GM18505 (cell line): ENCODE results near the gene RREB1.

Experiments
- ATAC-seq: cut with Tn5 transposase; IDR thresholded peaks from one replicate; pipeline ENCODE4 v1.9.1; 2021; ENCODE audit not compliant: unreplicated experiment
- POLR2A ChIP-seq: IDR thresholded peaks from 4 replicates; pipeline ENCODE4 v1.6.1; 2011; ENCODE audit warnings: borderline replicate concordance; ENCODE audit not compliant: insufficient read depth, insufficient read length; ENCODE audit errors: extremely low read depth

Gene RREB1

DNA sequence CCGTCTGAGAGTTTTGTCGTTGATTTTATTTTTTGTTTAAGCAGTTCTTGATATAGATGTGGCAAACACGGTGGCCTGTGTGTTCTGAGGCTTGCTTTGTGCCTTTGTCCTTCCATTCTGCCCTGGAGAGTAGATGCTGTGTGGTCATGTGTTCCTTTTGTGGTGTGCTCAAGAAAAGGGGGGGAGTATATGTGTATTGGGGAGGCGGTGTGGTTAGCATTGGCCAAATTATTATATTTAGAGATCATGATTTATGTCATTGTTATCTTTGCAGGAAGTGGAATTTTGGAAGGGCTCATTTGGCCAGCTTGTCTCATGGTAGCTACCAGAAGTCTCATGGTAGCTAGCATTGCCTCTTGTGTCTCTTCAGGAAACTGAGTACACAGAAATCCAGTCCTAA lies 16.4 kb downstream of the RREB1 start:
- no peak for TF ChIP-seq POLR2A
- no peak for ATAC-seq

DNA sequence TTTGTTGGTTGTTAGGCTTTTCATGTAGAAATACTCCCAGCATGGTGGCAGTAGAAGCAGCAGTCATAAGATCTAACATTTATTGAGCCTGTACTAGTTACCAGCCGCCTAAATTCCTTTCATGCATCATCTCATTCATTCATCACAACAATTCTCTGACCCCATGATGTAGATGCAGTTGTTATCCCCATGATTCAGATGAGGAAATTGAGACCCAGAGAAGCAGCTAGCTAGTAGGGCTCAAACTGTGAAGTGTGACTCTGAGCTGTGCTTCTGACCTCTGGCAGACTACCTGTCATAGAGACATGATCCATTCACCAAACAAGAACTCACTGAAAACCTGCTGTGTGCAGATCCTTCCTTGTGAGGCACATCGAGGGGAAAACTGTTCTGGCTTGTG lies 16.9 kb downstream of the RREB1 start:
- TF ChIP-seq POLR2A, result no peak
- ATAC-seq, result no peak

DNA sequence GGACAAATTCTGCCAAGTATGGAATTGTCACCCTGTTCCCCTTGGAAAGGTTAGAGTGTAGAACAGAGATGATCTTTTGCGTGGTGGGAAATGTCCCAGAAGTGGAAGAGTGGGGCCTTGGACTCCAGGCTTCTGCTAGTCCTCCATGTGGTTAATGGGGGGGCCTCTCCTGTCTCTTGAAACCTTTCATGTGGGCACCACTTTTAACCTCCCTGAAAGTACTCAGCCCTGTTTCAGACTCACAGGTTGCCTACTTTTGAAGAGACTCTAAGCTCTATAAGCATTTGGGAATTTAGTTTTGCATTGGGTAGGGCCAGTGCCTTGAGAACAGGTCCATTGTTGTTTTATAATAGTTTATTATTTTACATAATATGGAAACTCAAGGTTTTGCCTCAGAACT lies 17.5 kb downstream of the RREB1 start:
- TF ChIP-seq POLR2A, result no peak
- no peak for ATAC-seq

DNA sequence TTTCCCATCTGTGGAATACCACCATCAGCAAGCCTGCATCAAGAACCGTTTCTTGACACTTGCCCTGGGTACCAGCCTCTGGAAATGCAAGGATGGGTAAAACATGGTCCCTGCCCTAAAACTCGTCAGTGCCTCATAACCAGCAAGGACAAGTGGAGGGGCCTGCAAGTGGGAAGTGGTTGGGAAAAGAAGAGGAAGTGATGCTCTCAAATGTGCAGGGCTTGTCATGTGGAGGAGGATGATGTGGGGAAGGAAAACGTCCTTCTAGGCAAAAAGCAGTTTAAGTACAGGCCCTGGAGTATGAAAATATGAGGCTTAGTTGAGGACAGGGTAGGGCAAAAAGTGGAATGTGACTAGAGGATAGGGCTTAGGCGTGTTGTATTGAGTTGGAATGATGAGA lies 19.0 kb downstream of the RREB1 start:
- TF ChIP-seq POLR2A, result no peak
- no peak for ATAC-seq

DNA sequence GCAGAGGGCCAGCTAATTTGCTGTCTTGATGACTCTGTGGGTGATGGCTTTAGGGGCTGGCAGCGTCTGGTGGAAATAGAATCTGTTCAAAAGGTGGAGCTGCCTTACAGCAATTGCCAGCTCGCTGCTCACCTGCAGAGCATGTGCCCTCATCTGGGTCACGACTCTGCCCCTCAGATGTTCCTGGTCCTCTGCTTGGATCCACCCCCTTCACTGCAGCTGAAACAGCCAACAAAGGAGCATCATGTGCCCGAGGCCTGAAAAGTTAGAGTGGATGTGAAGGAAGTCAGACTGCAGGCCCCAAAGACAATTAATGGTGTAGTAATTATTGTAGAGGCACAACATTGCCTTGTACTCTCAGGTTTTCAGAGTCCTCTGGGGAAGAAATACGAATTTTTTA lies 19.9 kb downstream of the RREB1 start:
- ATAC-seq, result no peak
- TF ChIP-seq POLR2A, result no peak

DNA sequence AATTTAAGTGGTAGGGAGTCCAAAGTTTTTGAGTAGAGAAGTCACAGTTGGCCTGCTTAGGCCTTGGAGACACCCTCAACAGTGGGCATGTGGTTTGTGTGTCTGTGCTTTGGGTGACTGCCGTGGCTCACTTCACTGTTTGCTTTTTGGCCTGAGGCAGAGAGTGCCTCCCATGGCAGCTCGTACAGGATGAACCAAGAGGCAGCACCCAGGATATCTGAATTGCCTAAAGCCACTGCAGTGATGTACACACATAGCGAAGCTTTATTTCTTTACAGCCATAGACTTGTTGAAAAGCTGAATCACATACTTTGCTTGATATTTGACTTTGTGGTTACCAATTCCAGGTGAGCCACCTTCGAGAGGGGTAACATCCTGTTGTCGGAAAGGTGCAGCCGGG lies 21.6 kb downstream of the RREB1 start:
- ATAC-seq, result no peak

DNA sequence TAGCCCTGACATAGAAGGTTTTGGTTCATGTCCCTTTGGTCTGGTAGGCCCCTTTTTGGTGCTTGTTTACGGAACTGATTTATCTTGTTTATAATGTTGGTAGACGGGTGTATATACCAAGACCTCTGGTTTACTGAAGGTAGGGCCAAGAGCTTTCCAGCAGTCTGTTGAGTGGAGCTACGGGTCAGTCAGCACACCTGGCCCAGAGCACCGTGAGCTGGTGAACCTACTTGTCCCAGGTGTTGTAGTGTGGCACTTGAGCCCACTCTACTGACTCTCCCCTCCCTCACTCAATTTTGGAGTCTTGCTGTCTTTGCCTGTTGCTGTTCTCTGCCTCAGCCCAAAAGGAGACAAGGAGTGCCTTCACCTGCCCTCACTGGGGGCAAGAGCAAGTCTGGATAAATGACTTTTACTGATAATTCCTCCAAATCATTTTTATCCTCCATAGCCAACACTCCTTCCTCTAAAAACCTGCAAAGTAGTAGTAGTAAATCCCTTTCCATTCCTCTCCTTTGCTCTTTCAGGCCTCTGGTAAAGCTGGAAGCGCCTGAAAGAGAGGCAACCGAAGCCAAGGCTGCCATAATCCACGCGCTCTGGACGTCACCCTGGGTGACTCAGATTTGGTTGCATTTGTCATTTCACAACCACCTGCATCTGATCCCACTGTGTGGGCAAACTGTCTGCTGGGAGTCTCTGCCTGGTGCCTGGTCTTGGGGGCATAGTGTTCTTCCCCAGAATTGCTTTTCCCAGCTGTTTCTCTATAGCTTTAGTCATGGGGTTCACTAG lies 22.2 kb downstream of the RREB1 start:
- no peak for ATAC-seq
- TF ChIP-seq POLR2A, result no peak

More for the DNA sequence above, 21.6 kb downstream of the RREB1 start:
- TF ChIP-seq POLR2A, result no peak

DNA sequence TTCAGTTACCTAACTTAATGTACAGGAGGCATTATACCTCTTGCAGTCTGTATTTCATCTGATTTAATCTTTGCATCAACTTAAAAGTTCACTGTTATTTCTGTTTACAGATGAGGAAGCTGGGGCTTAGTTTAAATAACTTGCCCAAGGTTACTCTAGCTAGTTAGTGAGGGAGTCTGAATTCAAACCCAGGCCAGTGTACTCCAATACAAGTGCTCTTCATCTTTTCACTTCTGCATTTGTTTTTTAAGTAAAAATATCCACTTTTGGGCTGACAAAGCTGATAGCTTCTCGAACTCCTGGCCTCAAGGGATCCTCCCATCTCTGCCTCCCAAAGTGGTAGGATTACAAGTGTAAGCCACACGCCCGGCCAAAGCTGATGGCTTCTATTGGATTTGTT lies 23.6 kb downstream of the RREB1 start:
- ATAC-seq, result no peak

DNA sequence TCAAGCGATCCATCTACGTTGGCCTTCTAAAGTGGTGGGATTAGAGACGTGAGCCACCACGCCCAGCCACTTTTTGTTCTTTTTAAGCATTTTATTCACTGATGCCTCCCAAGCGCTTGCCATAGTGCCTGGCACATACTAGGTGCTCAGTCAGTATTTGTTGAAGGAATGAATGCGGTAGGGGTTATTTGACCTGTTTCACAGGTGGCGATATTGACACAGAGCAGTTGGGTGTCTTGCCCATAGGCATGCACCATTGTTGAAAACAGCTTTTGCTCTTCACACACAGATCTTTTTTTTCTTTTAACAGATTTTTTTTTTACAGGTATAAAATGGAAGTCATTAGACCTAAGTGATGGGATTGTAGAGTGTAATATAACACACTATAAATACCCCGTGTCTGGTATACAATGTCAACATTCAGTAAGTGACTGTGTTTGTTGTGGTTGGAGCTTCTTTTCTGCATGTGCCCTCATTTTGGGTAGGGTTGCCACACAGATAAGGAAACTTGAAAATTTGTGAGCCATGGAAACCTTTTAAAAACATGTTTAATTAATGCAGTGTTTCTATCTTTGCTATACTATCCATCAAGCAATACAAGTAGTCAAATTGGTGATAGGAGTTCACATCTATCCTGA lies 24.8 kb downstream of the RREB1 start:
- ATAC-seq, result no peak
- TF ChIP-seq POLR2A, result no peak

More for the DNA sequence above, 23.6 kb downstream of the RREB1 start:
- TF ChIP-seq POLR2A, result no peak

DNA sequence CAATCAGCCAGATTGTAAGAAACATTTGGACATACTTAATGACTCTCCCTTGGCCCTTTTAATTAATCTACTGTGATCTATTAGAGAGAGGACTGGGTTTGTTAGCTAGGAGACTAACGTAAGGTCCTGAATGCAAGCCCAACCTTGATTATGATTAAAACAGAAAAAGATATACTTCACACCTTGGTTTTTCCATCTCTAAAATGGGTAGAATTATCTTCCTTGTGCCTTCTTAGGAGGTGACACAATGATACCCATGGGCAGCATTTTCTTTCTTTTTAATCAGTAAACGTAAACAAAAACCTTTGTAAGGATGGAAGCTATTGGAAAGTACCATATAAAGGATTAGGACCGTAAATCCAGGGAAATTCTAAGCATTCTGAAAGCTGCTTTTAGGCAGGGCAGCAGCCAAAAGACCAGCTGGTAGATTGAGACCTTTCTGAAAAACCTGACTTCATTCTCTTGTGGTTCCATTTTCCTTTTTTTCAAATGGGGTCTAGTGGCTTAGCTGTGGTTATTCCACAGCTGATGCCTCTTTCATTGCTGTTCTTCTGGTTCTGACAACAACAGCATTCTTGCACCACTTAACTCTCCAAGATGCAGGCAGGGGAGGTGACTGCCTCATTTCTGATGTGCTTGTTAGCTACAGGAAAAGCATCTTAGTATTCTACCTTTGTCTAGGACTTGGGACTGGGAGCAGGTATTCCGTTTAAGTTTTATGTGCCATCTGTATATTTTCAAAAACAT lies 27.4 kb downstream of the RREB1 start:
- TF ChIP-seq POLR2A, result no peak
- ATAC-seq, result no peak

DNA sequence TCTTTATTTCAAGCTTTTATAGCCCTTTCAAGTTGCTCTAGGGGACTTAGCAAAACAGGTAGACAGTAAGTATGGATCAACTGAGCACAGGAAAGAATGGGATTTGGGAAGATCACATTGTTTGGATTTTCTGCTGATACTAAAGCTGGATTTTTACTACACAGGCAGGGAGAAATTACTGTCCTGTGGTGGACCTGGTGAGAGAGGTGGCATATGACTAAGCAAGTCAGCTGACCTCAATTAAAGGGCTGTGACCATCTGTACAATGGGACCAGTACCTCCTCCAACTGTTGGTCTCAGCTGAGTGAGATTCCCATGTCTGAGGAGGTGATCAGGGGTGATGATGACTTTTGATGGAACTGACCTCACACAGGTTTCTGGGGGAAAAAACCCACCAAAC lies 28.0 kb downstream of the RREB1 start:
- no peak for ATAC-seq

DNA sequence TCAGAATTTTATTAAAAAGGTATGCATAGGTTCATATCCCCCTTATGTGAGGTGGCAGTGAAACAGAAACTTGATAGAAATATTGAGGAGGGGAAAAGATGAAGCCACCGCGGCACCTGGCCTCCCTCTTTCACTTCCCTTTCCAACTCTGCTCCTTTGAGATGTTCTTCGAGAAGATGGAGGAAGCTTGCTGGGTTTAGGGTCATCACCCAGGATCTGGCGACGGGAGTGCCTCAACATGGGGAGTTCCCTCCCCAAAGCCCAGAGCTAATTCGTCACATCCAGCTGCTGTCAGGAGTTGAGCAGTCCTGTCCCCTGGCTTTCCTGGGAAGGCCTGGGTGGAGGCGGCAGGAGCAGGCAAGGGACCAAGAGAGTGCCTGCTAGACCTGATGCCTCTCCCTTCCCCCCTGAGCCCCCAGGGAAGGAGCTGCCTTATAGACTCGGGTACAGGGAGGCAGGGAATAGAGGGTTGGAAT lies 29.1 kb downstream of the RREB1 start:
- peak; percentile 21 for TF ChIP-seq POLR2A
- peak; percentile 40 for ATAC-seq

More for the DNA sequence above, 28.0 kb downstream of the RREB1 start:
- no peak for TF ChIP-seq POLR2A

DNA sequence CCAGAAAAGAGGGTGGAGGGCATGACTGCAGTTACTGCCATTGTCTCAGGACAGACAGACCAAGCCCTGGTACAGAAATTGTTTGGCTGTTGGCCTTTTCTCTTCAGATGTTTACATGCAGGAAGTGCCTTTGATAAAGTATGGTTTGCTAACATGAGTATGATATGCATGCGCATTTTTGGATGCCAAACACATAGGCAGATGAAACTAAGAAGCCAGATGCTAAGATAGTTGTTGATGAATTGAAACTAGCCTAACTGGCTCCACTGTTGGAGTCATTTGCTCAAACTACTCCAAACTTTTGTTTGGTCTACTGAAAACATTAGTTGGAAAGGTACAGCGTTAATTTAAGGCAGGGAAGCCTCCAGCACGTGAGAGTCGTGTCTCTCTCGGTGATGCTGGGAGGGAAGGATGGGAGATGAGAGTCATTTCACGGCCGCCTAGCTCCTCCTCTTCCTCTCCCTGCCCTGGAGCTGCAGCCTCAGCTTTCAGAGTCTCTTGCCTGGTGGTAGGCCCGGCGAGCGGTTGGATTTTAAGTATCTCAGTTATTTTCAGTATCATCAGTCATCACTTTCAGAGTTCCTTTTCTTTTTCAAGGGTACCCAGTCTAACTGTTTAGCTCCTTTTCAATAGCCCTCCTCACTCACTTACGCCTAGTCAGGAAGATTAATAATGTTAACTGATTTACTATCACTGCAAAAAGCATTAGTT lies 29.7 kb downstream of the RREB1 start:
- peak; percentile 35 for ATAC-seq
- peak; percentile 72 for TF ChIP-seq POLR2A
